ENCODE measurements around the gene HK3. TPM values are rescaled to one million over a fixed set of nuclear protein-coding genes. Genes with fewer than 3 reads are reported as not detected.

Gene HK3
- polyA plus RNA-seq, 2 donors, result 0.49 to 1.6 TPM

DNA sequence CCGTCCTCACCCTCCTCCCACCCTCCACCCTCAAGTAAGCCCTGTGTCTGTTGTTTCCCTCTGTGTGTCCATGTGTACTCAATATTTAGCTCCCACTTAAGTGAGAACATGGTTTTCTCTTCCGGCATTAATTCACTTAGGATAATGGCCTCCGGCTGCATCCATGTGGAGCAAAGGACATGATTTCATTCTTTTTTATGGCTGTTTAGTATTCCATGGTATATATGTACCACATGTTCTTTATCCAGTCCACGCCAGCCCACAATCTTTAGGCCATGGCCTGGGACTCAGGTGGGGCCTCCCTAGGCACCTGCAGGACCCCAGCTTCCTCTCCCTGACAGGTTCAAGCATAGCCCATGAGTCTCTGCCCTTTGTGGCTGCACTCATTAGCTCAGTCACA, 65.9 kb downstream of the HK3 start:
- Histone ChIP-seq H3K9me3 (ENCODE audit: control insufficient read depth in 2 of 2, insufficient read depth in 1 of 2, low read depth in 1 of 2, low read length in 1 of 2) (no peaks in the 10 kb centered on the region), H3K27me3 (ENCODE audit: control insufficient read depth in 1 of 2, insufficient read depth in 2 of 2, low read length in 2 of 2) (no peaks in the 10 kb centered on the region), H3K36me3 (ENCODE audit: control insufficient read depth in 2 of 2, insufficient read depth in 2 of 2, low read length in 1 of 2) (no peaks in the 10 kb centered on the region), H3K4me3 (ENCODE audit: low read depth in 1 of 2, low read length in 2 of 2) (no peak overlapping the region), H3K27ac (ENCODE audit: low read depth in 2 of 2, low read length in 1 of 2) (no peak overlapping the region), H3K4me1 (ENCODE audit: control insufficient read depth in 2 of 2, insufficient read depth in 2 of 2, low read length in 1 of 2) (no peaks in the 10 kb centered on the region)
- 88 to 89% methylated on average over 4 of the region's 4 CpGs for WGBS, 2 donors

DNA sequence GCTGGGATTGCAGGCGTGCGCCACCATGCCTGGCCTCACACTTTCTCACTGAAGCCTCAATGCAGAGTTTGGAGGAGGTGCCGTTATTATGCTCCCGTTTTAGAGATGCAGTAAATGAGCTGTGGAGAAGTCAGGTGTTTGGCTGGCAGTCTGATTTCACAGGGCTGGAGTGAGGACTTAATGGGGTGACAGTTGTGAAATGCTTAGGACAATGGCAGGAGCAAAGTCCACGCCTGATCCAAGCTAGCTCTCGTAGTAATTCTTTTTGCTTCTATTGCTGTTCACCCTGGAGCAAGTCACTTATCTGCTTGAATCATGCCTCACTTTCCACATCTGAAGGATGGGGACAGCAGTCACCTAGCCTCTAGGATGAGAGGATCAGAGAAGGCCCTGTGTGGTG, 67.0 kb downstream of the HK3 start:
- Histone ChIP-seq H3K9me3 (ENCODE audit: control insufficient read depth in 2 of 2, insufficient read depth in 1 of 2, low read depth in 1 of 2, low read length in 1 of 2) (no peaks in the 10 kb centered on the region), H3K4me3 (ENCODE audit: low read depth in 1 of 2, low read length in 2 of 2) (no peak overlapping the region), H3K27ac (ENCODE audit: low read depth in 2 of 2, low read length in 1 of 2) (no peak overlapping the region), H3K36me3 (ENCODE audit: control insufficient read depth in 2 of 2, insufficient read depth in 2 of 2, low read length in 1 of 2) (no peaks in the 10 kb centered on the region), H3K4me1 (ENCODE audit: control insufficient read depth in 2 of 2, insufficient read depth in 2 of 2, low read length in 1 of 2) (no peaks in the 10 kb centered on the region), H3K27me3 (ENCODE audit: control insufficient read depth in 1 of 2, insufficient read depth in 2 of 2, low read length in 2 of 2) (no peaks in the 10 kb centered on the region)
- 76 to 81% methylated on average over 6 of the region's 6 CpGs for WGBS, 2 donors

DNA sequence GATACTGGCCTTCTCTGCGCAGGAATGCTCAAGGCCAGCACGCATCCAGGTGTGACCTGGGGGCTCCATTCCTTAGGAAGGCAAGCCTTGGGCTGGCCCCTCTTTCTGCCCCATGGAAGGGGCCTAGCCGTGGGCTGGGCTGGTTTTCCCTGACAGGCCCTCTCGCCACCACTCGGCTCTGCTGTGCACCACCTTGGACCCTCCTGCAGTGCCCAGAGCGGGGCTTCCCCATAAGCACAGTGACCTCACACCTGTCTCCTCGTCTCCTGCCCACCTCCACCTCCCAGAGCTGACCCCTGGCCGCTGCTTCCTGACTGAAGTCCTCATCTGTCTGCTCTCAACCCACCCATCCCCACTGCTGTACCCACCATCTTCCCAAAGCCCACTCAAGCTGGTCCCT, 67.7 kb downstream of the HK3 start:
- 65 to 68% methylated on average over 8 of the region's 8 CpGs for WGBS, 2 donors

DNA sequence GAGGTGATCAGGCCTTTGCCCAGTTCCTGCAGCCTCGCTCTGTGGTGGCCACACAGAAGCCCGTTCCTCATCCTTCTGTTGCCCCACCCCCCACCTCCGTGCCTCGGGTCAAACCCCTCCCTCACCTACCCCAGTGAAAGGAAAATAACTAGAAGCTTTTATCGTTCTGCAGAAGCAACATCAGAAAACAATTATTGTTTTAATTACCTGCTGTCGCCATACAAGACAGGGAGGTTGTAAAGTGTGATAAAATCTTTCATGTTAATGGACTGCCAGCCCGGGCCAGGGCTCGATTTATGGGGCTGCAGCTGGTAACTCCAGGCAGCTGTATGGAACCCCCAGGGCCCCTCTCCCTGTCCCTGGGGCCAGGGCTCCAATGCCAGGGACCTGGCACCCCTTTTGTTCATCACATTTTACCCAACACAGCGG, 68.1 kb downstream of the HK3 start:
- 33 to 37% methylated on average over 8 to 9 of the region's 9 CpGs for WGBS, 2 donors
- Histone ChIP-seq H3K36me3 (ENCODE audit: control insufficient read depth in 2 of 2, insufficient read depth in 2 of 2, low read length in 1 of 2) (no peaks in the 10 kb centered on the region), H3K27me3 (ENCODE audit: control insufficient read depth in 1 of 2, insufficient read depth in 2 of 2, low read length in 2 of 2) (no peaks in the 10 kb centered on the region), H3K4me3 (ENCODE audit: low read depth in 1 of 2, low read length in 2 of 2) (no peak overlapping the region), H3K9me3 (ENCODE audit: control insufficient read depth in 2 of 2, insufficient read depth in 1 of 2, low read depth in 1 of 2, low read length in 1 of 2) (no peaks in the 10 kb centered on the region), H3K4me1 (ENCODE audit: control insufficient read depth in 2 of 2, insufficient read depth in 2 of 2, low read length in 1 of 2) (no peaks in the 10 kb centered on the region), H3K27ac (ENCODE audit: low read depth in 2 of 2, low read length in 1 of 2) (no peak overlapping the region)

More for the DNA sequence above, 67.7 kb downstream of the HK3 start:
- Histone ChIP-seq H3K27ac (ENCODE audit: low read depth in 2 of 2, low read length in 1 of 2) (no peak overlapping the region), H3K36me3 (ENCODE audit: control insufficient read depth in 2 of 2, insufficient read depth in 2 of 2, low read length in 1 of 2) (no peaks in the 10 kb centered on the region), H3K4me1 (ENCODE audit: control insufficient read depth in 2 of 2, insufficient read depth in 2 of 2, low read length in 1 of 2) (no peaks in the 10 kb centered on the region), H3K9me3 (ENCODE audit: control insufficient read depth in 2 of 2, insufficient read depth in 1 of 2, low read depth in 1 of 2, low read length in 1 of 2) (no peaks in the 10 kb centered on the region), H3K4me3 (ENCODE audit: low read depth in 1 of 2, low read length in 2 of 2) (no peak overlapping the region), H3K27me3 (ENCODE audit: control insufficient read depth in 1 of 2, insufficient read depth in 2 of 2, low read length in 2 of 2) (no peaks in the 10 kb centered on the region)

Other genes starting within 250 kb of the HK3 start
- under 1 TPM in 1 of 2 donors, not detected in 1; 0.02 TPM for gene UNC5A, start 88.8 kb downstream of the HK3 start, polyA plus RNA-seq
- 10 to 100 TPM; 14.0 to 16.3 TPM for gene UIMC1, start 107.4 kb upstream of the HK3 start, polyA plus RNA-seq
- 1 to 10 TPM; 6.1 to 7.8 TPM for gene ZNF346, start 123.3 kb upstream of the HK3 start, polyA plus RNA-seq
- gene FGFR4, start 187.6 kb upstream of the HK3 start, polyA plus RNA-seq, result 1 to 10 TPM; 1.3 to 1.4 TPM
- gene NSD1, start 234.4 kb upstream of the HK3 start, polyA plus RNA-seq, result 1 to 10 TPM; 7.4 to 8.7 TPM

All from esophagus (tissue), 2 donors.